Endothelial cell of umbilical vein (primary cell): ENCODE results near the gene RAB3IL1. TPM values are rescaled to one million over a fixed set of nuclear protein-coding genes. Genes with fewer than 3 reads are reported as not detected.
A peak's percentile ranks its signal among the peaks of the same experiment; 100 is the strongest.

Experiments used
- BruUV-seq: library from RNA; stranded (reverse); fragments of 400-500 nt; replicated peaks from 2 replicates; lab custom pipeline; 2021; lab: Mats Ljungman, UMichigan
- CTCF ChIA-PET: fragments of 300-600, 350-600 bp; sonication (Branson Sonifier 250); formaldehyde crosslinking; loops from one replicate; lab custom pipeline; 2021; ENCODE audit warnings: antibody characterized with exemption, inconsistent platforms; lab: Charles Lee
- POLR2A ChIA-PET: fragments of 300-600, 350-600 bp; sonication (Branson Sonifier 250); formaldehyde crosslinking; loops from one replicate; lab custom pipeline; 2021; ENCODE audit warnings: antibody characterized with exemption, inconsistent platforms; lab: Charles Lee
- DNase-seq: peaks from one replicate; pipeline ENCODE4 v3.0.0-alpha.2; 2011; ENCODE audit warnings: low read depth, low spot score
- FAIRE-seq: peaks from 2 replicates; lab custom pipeline; 2011; peaks lifted over from hg19 to GRCh38; lab: Jason Lieb, UNC
- H2AFZ ChIP-seq: 2 replicates; pipeline ENCODE4 v1.6.0; 2012; ENCODE audit warnings: low read depth, low read length, control low read depth, inconsistent platforms
- H3K27ac ChIP-seq: 2 replicates; pipeline ENCODE4 v1.5.1; 2011; ENCODE audit warnings: low read depth, mild to moderate bottlenecking, control low read depth, low read length, moderate library complexity; ENCODE audit not compliant: insufficient read depth
- H3K27me3 ChIP-seq, 2 experiments: 2 replicates each; pipeline versions ENCODE4 v1.6.0 to v1.6.1; 2011; ENCODE audit warnings: low read length in 2 of 2, mixed read lengths in 1 of 2; ENCODE audit not compliant: control insufficient read depth in 2 of 2, insufficient read depth in 2 of 2
- H3K36me3 ChIP-seq, 2 experiments: 2 replicates in 1 of 2; 3 replicates in 1 of 2; pipeline ENCODE4 v1.5.1; 2011; ENCODE audit warnings: low read length in 2 of 2, mild to moderate bottlenecking in 1 of 2, moderate library complexity in 1 of 2; ENCODE audit not compliant: control insufficient read depth in 2 of 2, insufficient read depth in 2 of 2; ENCODE audit errors: extremely low read depth in 1 of 2
- H3K4me1 ChIP-seq: 3 replicates; pipeline ENCODE4 v1.5.1; 2011; ENCODE audit warnings: mild to moderate bottlenecking, low read length; ENCODE audit not compliant: control insufficient read depth, insufficient read depth; ENCODE audit errors: extremely low read depth
- H3K4me2 ChIP-seq: 2 replicates; pipeline ENCODE4 v1.6.1; 2011; ENCODE audit warnings: low read length, control low read depth, mixed read lengths; ENCODE audit not compliant: insufficient read depth
- H3K4me3 ChIP-seq, 3 experiments: fragments of 200-600 bp in 1 of 3; sonication (generic), shearing (Covaris generic) in 1 of 3; replicated peaks in 1 of 3; 2 replicates each; pipeline ENCODE4 v1.5.1; 2011 to 2016; ENCODE audit warnings: control low read depth in 3 of 3, low read length in 3 of 3, mild to moderate bottlenecking in 2 of 3, inconsistent platforms in 1 of 3, low read depth in 1 of 3, moderate library complexity in 1 of 3; ENCODE audit not compliant: insufficient read depth in 1 of 3
- H3K79me2 ChIP-seq: 2 replicates; pipeline ENCODE4 v1.6.0; 2012; ENCODE audit warnings: low read length, inconsistent platforms; ENCODE audit not compliant: control insufficient read depth, insufficient read depth
- H3K9ac ChIP-seq: replicated peaks from 2 replicates; pipeline ENCODE3; 2011; ENCODE audit warnings: low read length, control low read depth; ENCODE audit not compliant: insufficient read depth; ENCODE audit errors: extremely low read depth
- H3K9me1 ChIP-seq: replicated peaks from 3 replicates; pipeline ENCODE4 v1.6.0; 2011; ENCODE audit warnings: mild to moderate bottlenecking, low read length; ENCODE audit not compliant: control insufficient read depth, insufficient read depth; ENCODE audit errors: extremely low read depth
- H3K9me3 ChIP-seq: replicated peaks from 2 replicates; pipeline ENCODE4 v1.5.1; 2012; ENCODE audit warnings: low read length, inconsistent platforms; ENCODE audit not compliant: control insufficient read depth, insufficient read depth
- H4K20me1 ChIP-seq: replicated peaks from 2 replicates; pipeline ENCODE3; 2011; ENCODE audit warnings: mild to moderate bottlenecking, low read length; ENCODE audit not compliant: control insufficient read depth, insufficient read depth; ENCODE audit errors: extremely low read depth
- CTCF ChIP-seq, 2 donors: IDR thresholded peaks; 1 replicate in 1 of 2; 2 replicates in 1 of 2; pipeline ENCODE4 v1.5.1; 2011; ENCODE audit warnings: low read length in 2 of 2, mild to moderate bottlenecking in 2 of 2, moderate library complexity in 2 of 2, control low read depth in 1 of 2, inconsistent platforms in 1 of 2, low read depth in 1 of 2; ENCODE audit not compliant: insufficient read depth in 1 of 2; ENCODE audit errors: extremely low read depth in 1 of 2
- FOS ChIP-seq: IDR thresholded peaks from 2 replicates; pipeline ENCODE4 v1.6.1; 2011; ENCODE audit warnings: mild to moderate bottlenecking, low read length, moderate library complexity, borderline replicate concordance; ENCODE audit not compliant: insufficient read depth
- JUN ChIP-seq: IDR thresholded peaks from 2 replicates; pipeline ENCODE4 v1.6.1; 2011; ENCODE audit warnings: borderline replicate concordance, low read depth; ENCODE audit not compliant: insufficient read length, insufficient read depth
- MYC ChIP-seq: IDR thresholded peaks from one replicate; pipeline ENCODE4 v1.6.1; 2011; ENCODE audit warnings: mild to moderate bottlenecking, low read depth, low read length
- dilution Hi-C: fragments of 300-500 bp; cut with MboI; formaldehyde crosslinking; loops from one replicate; pipeline ENCODE4 v1.15.0; 2019; ENCODE audit warnings: low sequenced_read_pairs; ENCODE audit not compliant: extremely low pct_ligation_motif_present
- intact Hi-C: fragments of 100-400 bp; cut with micrococcal nuclease; formaldehyde crosslinking; loops from one replicate; pipeline ENCODE4 v1.10.0; 2022
- polyA plus RNA-seq, 4 experiments: library from polyadenylated mRNA; depleted of rRNA in 3 of 4; stranded (reverse) in 3 of 4; unstranded in 1 of 4; fragments of >200 nt; gene quantifications; 2 replicates each; pipeline versions ENCODE4 v1.2.1 to v1.2.3, GENCODE V29; 2011 to 2012; ENCODE audit warnings: missing spikeins in 1 of 4
- total RNA-seq: library from RNA; stranded (reverse); gene quantifications from 2 replicates; pipeline ENCODE4 v1.2.3, GENCODE V29; 2021

The RAB3IL1 gene
- total and polyA plus RNA-seq, 2 donors (not counting 3 experiments of a cell fraction or from before 2014, with no cell fraction given), result 1.8 to 3.6 TPM

- BruUV-seq, result no TSS peak
- H3K79me2 ChIP-seq, result no peaks in the 10 kb centered on the region
- no peak overlapping the region for H3K4me2 ChIP-seq
- no peaks in the 10 kb centered on the region for H3K4me1 ChIP-seq
- POLR2A ChIA-PET, result interaction anchor here (0.6 to 0.7 kb wide), 2 partner anchors 20 to 151 kb away, joined by 4 to 5 read pairs; partner anchors contain the start of gene FTH1
- no peaks in the 10 kb centered on the region for H3K9me1 ChIP-seq
- peak; percentile 93 for FAIRE-seq
- CTCF ChIA-PET, result interaction anchor here (0.6 to 8.3 kb wide), 52 partner anchors 10 to 289 kb away, joined by 3 to 276 read pairs (median 4); partner anchors contain the start of genes FADS1, FEN1 and TMEM258
- no peak overlapping the region for H3K27ac ChIP-seq
- DNase-seq, result peak; percentile 84
- no peaks in the 10 kb centered on the region for H4K20me1 ChIP-seq
- H3K27me3 ChIP-seq, result peaks cover 2% of the 10 kb centered on the region in 2 experiments
- TF ChIP-seq FOS (no peak), CTCF (IDR thresholded peaks at IDR 0.05; ENCODE audit: extremely low read depth in 1 of 2, insufficient read depth in 1 of 2, low read depth in 1 of 2, low read length in 2 of 2) (peak; percentile 92 to 94), MYC (no peak), JUN (no peak)
- no peak overlapping the region for H3K9ac ChIP-seq
- H3K36me3 ChIP-seq, result no peaks in the 10 kb centered on the region
- peak overlapping the region; percentile 66 for H2AFZ ChIP-seq
- dilution Hi-C loops (no loop called here), intact Hi-C loops (loop anchor here (1.0 to 2.0 kb wide), 6 partner anchors 48 to 161 kb away; no protein-coding TSS in a partner anchor)
- no peaks in the 10 kb centered on the region for H3K9me3 ChIP-seq
- no peak overlapping the region for H3K4me3 ChIP-seq
Observed at GRCh38 chr11:61947486-61948210, 30.3 kb upstream of the RAB3IL1 start.
